ENCODE results near the gene PNMA1.

- TF ChIP-seq CTCF (IDR thresholded peaks at IDR 0.05), result no peak
- no peak for TF ChIP-seq EZH2 (IDR thresholded peaks at IDR 0.05)
Measured at GRCh38 chr14:73762375-73762822, 48.2 kb upstream of the PNMA1 start.

Measured in neural progenitor cell (in vitro differentiated cells).